Ascending aorta (tissue), 2 donors: Measurements from ENCODE around the gene ARHGAP8. TPM values are rescaled to one million over a fixed set of nuclear protein-coding genes. Genes with fewer than 3 reads are reported as not detected.
A peak's percentile ranks its signal among the peaks of the same experiment; 100 is the strongest.

ENCODE experiments used
- DNase-seq, 2 donors: peaks; one replicate each; pipeline ENCODE4 v3.0.0-alpha.2; 2019; ENCODE audit warnings: low spot score in 2 of 2
- H3K27ac ChIP-seq, 2 donors: fragments of 200-600 bp; sonication (generic); one replicate each; pipeline ENCODE4 v1.5.1; 2016 to 2017; ENCODE audit warnings: mild to moderate bottlenecking in 1 of 2
- H3K27me3 ChIP-seq: fragments of 200-600 bp; sonication (generic); one replicate; pipeline ENCODE4 v1.5.1; 2017
- H3K36me3 ChIP-seq, 2 donors: fragments of 200-600 bp; sonication (generic); one replicate each; pipeline ENCODE4 v1.5.1; 2016
- H3K4me1 ChIP-seq, 2 donors: fragments of 200-600 bp; sonication (generic); one replicate each; pipeline ENCODE4 v1.5.1; 2016 to 2017; ENCODE audit warnings: mild to moderate bottlenecking in 1 of 2
- H3K4me3 ChIP-seq, 2 donors: fragments of 200-600 bp; sonication (generic); one replicate each; pipeline ENCODE4 v1.5.1; 2016 to 2017; ENCODE audit warnings: mild to moderate bottlenecking in 1 of 2
- H3K9me3 ChIP-seq, 2 donors: fragments of 200-600 bp; sonication (generic); one replicate each; pipeline ENCODE4 v1.5.1; 2016
- intact Hi-C: fragments of 100-400 bp; cut with DNase I; formaldehyde crosslinking; loops from one replicate; pipeline ENCODE4 v1.15.1; 2023
- total RNA-seq: library from RNA; depleted of rRNA; stranded (reverse); fragments of >200 nt; gene quantifications from one replicate; pipeline ENCODE4 v1.1.0, GENCODE V29; 2016
- TF ChIP-seq, protein P1 (sequence below), 3 experiments: fragments of 200-600 bp in 2 of 3; fragments of 450-650 bp in 1 of 3; sonication (generic) in 2 of 3; IDR thresholded peaks; one replicate each; pipeline ENCODE4 v1.5.1; 2016 to 2019; ENCODE audit warnings: antibody characterized with exemption in 3 of 3, mild to moderate bottlenecking in 1 of 3, moderate library complexity in 1 of 3

ARHGAP8 gene
- total RNA-seq = not detected

- DNase-seq = no peak
- TF ChIP-seq, protein P1, sequence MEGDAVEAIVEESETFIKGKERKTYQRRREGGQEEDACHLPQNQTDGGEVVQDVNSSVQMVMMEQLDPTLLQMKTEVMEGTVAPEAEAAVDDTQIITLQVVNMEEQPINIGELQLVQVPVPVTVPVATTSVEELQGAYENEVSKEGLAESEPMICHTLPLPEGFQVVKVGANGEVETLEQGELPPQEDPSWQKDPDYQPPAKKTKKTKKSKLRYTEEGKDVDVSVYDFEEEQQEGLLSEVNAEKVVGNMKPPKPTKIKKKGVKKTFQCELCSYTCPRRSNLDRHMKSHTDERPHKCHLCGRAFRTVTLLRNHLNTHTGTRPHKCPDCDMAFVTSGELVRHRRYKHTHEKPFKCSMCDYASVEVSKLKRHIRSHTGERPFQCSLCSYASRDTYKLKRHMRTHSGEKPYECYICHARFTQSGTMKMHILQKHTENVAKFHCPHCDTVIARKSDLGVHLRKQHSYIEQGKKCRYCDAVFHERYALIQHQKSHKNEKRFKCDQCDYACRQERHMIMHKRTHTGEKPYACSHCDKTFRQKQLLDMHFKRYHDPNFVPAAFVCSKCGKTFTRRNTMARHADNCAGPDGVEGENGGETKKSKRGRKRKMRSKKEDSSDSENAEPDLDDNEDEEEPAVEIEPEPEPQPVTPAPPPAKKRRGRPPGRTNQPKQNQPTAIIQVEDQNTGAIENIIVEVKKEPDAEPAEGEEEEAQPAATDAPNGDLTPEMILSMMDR (IDR thresholded peaks at IDR 0.05) = no peak
- no peaks in the 10 kb centered on the region for H3K36me3 ChIP-seq
- H3K4me1 ChIP-seq = no peaks in the 10 kb centered on the region
- intact Hi-C loops = no loop called here
- no peaks in the 10 kb centered on the region for H3K9me3 ChIP-seq
- no peak within 1 kb of the TSS for H3K27ac ChIP-seq
- peaks cover 17% of the 10 kb centered on the region for H3K27me3 ChIP-seq
- H3K4me3 ChIP-seq = peak within 1 kb of the TSS; percentile 30
Observed at GRCh38 chr22:44752285-44753188, at the start of gene ARHGAP8. ARHGAP8 (plus strand) TSS chr22:44752575; CDS start chr22:44786528, 33,953 bp downstream.

GRCh38 chr22:44703255-44703870, 49.0 kb upstream of the ARHGAP8 start:
- H3K36me3 ChIP-seq = no peaks in the 10 kb centered on the region
- peak overlapping the region in 1 of 2 donors; percentile 63 for H3K4me3 ChIP-seq
- intact Hi-C loops = no loop called here
- H3K27ac ChIP-seq = no peak overlapping the region
- no peaks in the 10 kb centered on the region for H3K9me3 ChIP-seq
- peaks cover 7% of the 10 kb centered on the region for H3K27me3 ChIP-seq
- DNase-seq = no peak
- H3K4me1 ChIP-seq = peaks cover 0 to 2% of the 10 kb centered on the region in 2 donors
- TF ChIP-seq, protein P1 (IDR thresholded peaks at IDR 0.05) = no peak

- no peak for DNase-seq
- H3K9me3 ChIP-seq = no peaks in the 10 kb centered on the region
- H3K27ac ChIP-seq = no peak overlapping the region
- TF ChIP-seq, protein P1 (IDR thresholded peaks at IDR 0.05) = no peak
- peaks cover 0 to 2% of the 10 kb centered on the region in 2 donors for H3K4me1 ChIP-seq
- no peaks in the 10 kb centered on the region for H3K36me3 ChIP-seq
- peaks cover 7% of the 10 kb centered on the region for H3K27me3 ChIP-seq
- intact Hi-C loops = no loop called here
- H3K4me3 ChIP-seq = no peak overlapping the region
Observed at GRCh38 chr22:44704159-44705021, 48.0 kb upstream of the ARHGAP8 start.

DNA sequence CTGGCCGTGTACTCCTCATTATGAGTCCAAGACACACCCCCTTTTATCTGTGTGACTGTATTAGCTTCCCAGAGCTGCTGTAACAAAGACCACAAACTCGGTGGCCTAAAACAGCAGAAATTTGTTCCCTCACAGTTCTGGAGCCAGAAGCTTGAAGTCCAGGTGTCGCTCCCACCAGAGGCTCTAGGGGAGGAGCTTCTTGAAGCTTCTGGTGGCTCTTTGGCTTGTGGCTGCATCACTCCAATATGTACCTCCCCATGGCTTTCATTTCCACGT, 47.4 kb upstream of the ARHGAP8 start:
- no peaks in the 10 kb centered on the region for H3K9me3 ChIP-seq
- peaks cover 0 to 2% of the 10 kb centered on the region in 2 donors for H3K4me1 ChIP-seq
- H3K27ac ChIP-seq = no peak overlapping the region
- H3K27me3 ChIP-seq = peaks cover 7% of the 10 kb centered on the region
- no peak for DNase-seq
- no peaks in the 10 kb centered on the region for H3K36me3 ChIP-seq
- no peak overlapping the region for H3K4me3 ChIP-seq
- TF ChIP-seq, protein P1 (IDR thresholded peaks at IDR 0.05) = no peak
- intact Hi-C loops = no loop called here

GRCh38 chr22:44706488-44706887, 45.9 kb upstream of the ARHGAP8 start:
- Histone ChIP-seq H3K4me3 (no peak overlapping the region), H3K4me1 (peaks cover 0 to 2% of the 10 kb centered on the region in 2 donors), H3K27me3 (peaks cover 7% of the 10 kb centered on the region), H3K36me3 (no peaks in the 10 kb centered on the region), H3K27ac (no peak overlapping the region), H3K9me3 (no peaks in the 10 kb centered on the region)
- DNase-seq = no peak
- TF ChIP-seq, protein P1 (IDR thresholded peaks at IDR 0.05) = no peak
- intact Hi-C loops = no loop called here
